Measurements from ENCODE around the gene MAP2K2.

DNA sequence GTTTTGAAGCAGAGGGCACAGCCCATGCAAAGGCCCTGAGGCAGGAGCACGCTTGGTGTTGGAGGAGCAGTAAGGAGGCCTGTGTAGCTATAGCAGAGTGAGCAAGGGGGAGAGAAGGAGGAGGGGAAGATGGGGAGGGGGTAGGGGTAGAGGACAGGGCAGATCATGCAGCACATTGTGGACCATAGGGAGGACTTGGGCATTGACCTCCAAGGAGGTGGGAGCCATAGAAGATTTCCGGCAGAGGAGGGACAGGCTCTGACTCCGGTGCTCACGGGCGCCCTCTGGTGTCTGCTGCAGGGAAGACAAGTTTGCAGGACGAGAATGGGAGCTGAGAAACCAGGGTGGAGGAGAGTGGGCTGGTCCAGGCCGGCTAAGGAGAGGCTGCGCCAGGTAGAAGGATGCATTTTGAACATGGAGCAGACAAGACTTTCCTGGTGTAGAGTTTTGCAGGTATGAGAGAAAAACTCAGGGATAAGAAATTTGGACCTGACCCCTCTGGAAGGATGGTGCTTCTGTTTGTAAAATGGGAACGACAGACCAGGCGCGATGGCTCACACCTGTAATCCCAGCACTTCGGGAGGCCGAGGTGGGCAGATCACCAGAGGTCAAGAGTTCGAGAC, 15.8 kb upstream of the MAP2K2 start:
- TF ChIP-seq, protein P1, sequence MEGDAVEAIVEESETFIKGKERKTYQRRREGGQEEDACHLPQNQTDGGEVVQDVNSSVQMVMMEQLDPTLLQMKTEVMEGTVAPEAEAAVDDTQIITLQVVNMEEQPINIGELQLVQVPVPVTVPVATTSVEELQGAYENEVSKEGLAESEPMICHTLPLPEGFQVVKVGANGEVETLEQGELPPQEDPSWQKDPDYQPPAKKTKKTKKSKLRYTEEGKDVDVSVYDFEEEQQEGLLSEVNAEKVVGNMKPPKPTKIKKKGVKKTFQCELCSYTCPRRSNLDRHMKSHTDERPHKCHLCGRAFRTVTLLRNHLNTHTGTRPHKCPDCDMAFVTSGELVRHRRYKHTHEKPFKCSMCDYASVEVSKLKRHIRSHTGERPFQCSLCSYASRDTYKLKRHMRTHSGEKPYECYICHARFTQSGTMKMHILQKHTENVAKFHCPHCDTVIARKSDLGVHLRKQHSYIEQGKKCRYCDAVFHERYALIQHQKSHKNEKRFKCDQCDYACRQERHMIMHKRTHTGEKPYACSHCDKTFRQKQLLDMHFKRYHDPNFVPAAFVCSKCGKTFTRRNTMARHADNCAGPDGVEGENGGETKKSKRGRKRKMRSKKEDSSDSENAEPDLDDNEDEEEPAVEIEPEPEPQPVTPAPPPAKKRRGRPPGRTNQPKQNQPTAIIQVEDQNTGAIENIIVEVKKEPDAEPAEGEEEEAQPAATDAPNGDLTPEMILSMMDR (IDR thresholded peaks at IDR 0.05) = peak; percentile 76 to 92 (median 87)
- TF ChIP-seq POLR2AphosphoS5 (IDR thresholded peaks at IDR 0.05) = no peak
- TF ChIP-seq POLR2A (IDR thresholded peaks at IDR 0.05) = no peak
- TF ChIP-seq EP300 (IDR thresholded peaks at IDR 0.05; ENCODE audit: low read depth) = no peak
